GM23338 (cell line): ENCODE data around the gene EXO1.
"Not testable (repeated sequence)": the region's sequence is repeated elsewhere in the genome, so short reads cannot be mapped to it uniquely, and the experiment has no call there.

Experiments used
- EZH2 ChIP-seq: fragments of 200-600 bp; sonication (generic); IDR thresholded peaks from one replicate; pipeline ENCODE4 v1.8.0; 2017; ENCODE audit warnings: antibody characterized with exemption, mild to moderate bottlenecking, low read depth; ENCODE audit not compliant: unreplicated experiment
- EZH2phosphoT487 ChIP-seq: fragments of 200-600 bp; sonication (generic); IDR thresholded peaks from one replicate; pipeline ENCODE4 v1.8.1; 2018; ENCODE audit warnings: antibody characterized with exemption; ENCODE audit not compliant: unreplicated experiment
- POLR2AphosphoS5 ChIP-seq: IDR thresholded peaks from 2 replicates; pipeline ENCODE4 v1.6.1; 2016; ENCODE audit warnings: antibody characterized with exemption, low read depth
- REST ChIP-seq: IDR thresholded peaks from one replicate; pipeline ENCODE4 v1.6.1; 2018; ENCODE audit warnings: antibody characterized with exemption; ENCODE audit not compliant: unreplicated experiment
- ZNF114 ChIP-seq: fragments of 250-450 bp; sonication (Bioruptor Pico); IDR thresholded peaks from 2 replicates; pipeline ENCODE4 v1.5.0; 2020; ENCODE audit warnings: mild to moderate bottlenecking, moderate library complexity
- TF ChIP-seq, protein P1 (sequence below), 2 experiments: fragments of 200-600 bp in 1 of 2; sonication (generic) in 1 of 2; conservative IDR thresholded peaks; 2 replicates each; pipeline versions ENCODE4 v1.5.1 to v1.6.1; 2016 to 2017; ENCODE audit warnings: antibody characterized with exemption in 2 of 2, low read depth in 2 of 2, mild to moderate bottlenecking in 2 of 2, moderate library complexity in 1 of 2

GRCh38 chr1:241826613-241827012 is 21.4 kb upstream of the EXO1 start:
- TF ChIP-seq, protein P1, sequence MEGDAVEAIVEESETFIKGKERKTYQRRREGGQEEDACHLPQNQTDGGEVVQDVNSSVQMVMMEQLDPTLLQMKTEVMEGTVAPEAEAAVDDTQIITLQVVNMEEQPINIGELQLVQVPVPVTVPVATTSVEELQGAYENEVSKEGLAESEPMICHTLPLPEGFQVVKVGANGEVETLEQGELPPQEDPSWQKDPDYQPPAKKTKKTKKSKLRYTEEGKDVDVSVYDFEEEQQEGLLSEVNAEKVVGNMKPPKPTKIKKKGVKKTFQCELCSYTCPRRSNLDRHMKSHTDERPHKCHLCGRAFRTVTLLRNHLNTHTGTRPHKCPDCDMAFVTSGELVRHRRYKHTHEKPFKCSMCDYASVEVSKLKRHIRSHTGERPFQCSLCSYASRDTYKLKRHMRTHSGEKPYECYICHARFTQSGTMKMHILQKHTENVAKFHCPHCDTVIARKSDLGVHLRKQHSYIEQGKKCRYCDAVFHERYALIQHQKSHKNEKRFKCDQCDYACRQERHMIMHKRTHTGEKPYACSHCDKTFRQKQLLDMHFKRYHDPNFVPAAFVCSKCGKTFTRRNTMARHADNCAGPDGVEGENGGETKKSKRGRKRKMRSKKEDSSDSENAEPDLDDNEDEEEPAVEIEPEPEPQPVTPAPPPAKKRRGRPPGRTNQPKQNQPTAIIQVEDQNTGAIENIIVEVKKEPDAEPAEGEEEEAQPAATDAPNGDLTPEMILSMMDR (conservative IDR thresholded peaks at IDR 0.05; ENCODE audit: low read depth in 2 of 2): not testable (repeated sequence)
- TF ChIP-seq EZH2, REST, POLR2AphosphoS5, ZNF114, EZH2phosphoT487: not testable (repeated sequence)
